ENCODE results near the gene BBS9. TPM values are rescaled to one million over a fixed set of nuclear protein-coding genes. Genes with fewer than 3 reads are reported as not detected.
A peak's percentile ranks its signal among the peaks of the same experiment; 100 is the strongest.
"Not testable (repeated sequence)": the region's sequence is repeated elsewhere in the genome, so short reads cannot be mapped to it uniquely, and the experiment has no call there.

The BBS9 gene
- total RNA-seq, 1 donor from 2014 or later: 33.0 TPM

DNA sequence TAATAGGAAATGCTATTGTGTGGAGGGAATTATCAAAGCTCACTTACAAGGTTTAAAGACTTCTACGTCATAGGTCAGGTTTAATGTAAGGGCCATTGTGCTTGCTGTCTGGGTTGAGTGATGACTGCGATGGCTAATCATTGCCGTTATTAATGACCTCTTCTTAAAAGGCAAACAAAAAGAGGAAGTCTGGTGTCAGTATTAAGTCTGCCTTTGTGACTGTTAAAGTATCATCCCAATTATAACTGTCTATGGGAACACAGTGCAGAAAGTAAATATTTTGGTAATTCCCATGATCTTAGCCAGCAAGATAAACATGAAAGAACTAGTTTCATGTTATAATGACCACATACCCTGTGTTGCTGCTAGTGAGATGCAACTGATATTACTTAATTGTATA, 382.4 kb downstream of the BBS9 start:
- Mint-ChIP-seq H3K27ac (ENCODE audit: unreplicated experiment) (no peak overlapping the region), H3K27me3 (ENCODE audit: unreplicated experiment) (no peaks in the 10 kb centered on the region), H3K9me3 (ENCODE audit: unreplicated experiment) (no peaks in the 10 kb centered on the region), H3K36me3 (ENCODE audit: low read depth, unreplicated experiment) (no peaks in the 10 kb centered on the region), H3K4me1 (ENCODE audit: unreplicated experiment) (peaks cover 21% of the 10 kb centered on the region), H3K4me3 (ENCODE audit: unreplicated experiment) (no peak overlapping the region)
- TF ChIP-seq, protein P1, sequence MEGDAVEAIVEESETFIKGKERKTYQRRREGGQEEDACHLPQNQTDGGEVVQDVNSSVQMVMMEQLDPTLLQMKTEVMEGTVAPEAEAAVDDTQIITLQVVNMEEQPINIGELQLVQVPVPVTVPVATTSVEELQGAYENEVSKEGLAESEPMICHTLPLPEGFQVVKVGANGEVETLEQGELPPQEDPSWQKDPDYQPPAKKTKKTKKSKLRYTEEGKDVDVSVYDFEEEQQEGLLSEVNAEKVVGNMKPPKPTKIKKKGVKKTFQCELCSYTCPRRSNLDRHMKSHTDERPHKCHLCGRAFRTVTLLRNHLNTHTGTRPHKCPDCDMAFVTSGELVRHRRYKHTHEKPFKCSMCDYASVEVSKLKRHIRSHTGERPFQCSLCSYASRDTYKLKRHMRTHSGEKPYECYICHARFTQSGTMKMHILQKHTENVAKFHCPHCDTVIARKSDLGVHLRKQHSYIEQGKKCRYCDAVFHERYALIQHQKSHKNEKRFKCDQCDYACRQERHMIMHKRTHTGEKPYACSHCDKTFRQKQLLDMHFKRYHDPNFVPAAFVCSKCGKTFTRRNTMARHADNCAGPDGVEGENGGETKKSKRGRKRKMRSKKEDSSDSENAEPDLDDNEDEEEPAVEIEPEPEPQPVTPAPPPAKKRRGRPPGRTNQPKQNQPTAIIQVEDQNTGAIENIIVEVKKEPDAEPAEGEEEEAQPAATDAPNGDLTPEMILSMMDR (IDR thresholded peaks at IDR 0.05; ENCODE audit: unreplicated experiment): no peak
- no peak for DNase-seq (ENCODE audit: low spot score)

GRCh38 chr7:33516568-33516967, 387.2 kb downstream of the BBS9 start:
- DNase-seq (ENCODE audit: low spot score): no peak
- no peaks in the 10 kb centered on the region for H3K36me3 Mint-ChIP-seq (ENCODE audit: low read depth, unreplicated experiment)
- H3K27ac Mint-ChIP-seq (ENCODE audit: unreplicated experiment): no peak overlapping the region
- peaks cover 7% of the 10 kb centered on the region for H3K4me1 Mint-ChIP-seq (ENCODE audit: unreplicated experiment)
- TF ChIP-seq, protein P1 (IDR thresholded peaks at IDR 0.05; ENCODE audit: unreplicated experiment): no peak
- H3K4me3 Mint-ChIP-seq (ENCODE audit: unreplicated experiment): no peak overlapping the region
- peaks cover 2% of the 10 kb centered on the region for H3K27me3 Mint-ChIP-seq (ENCODE audit: unreplicated experiment)
- H3K9me3 Mint-ChIP-seq (ENCODE audit: unreplicated experiment): no peaks in the 10 kb centered on the region

GRCh38 chr7:33517191-33517590, 387.8 kb downstream of the BBS9 start:
- H3K9me3 Mint-ChIP-seq (ENCODE audit: unreplicated experiment): no peaks in the 10 kb centered on the region
- peaks cover 4% of the 10 kb centered on the region for H3K4me1 Mint-ChIP-seq (ENCODE audit: unreplicated experiment)
- no peaks in the 10 kb centered on the region for H3K36me3 Mint-ChIP-seq (ENCODE audit: low read depth, unreplicated experiment)
- H3K27me3 Mint-ChIP-seq (ENCODE audit: unreplicated experiment): peaks cover 2% of the 10 kb centered on the region
- TF ChIP-seq, protein P1 (IDR thresholded peaks at IDR 0.05; ENCODE audit: unreplicated experiment): no peak
- no peak overlapping the region for H3K27ac Mint-ChIP-seq (ENCODE audit: unreplicated experiment)
- no peak overlapping the region for H3K4me3 Mint-ChIP-seq (ENCODE audit: unreplicated experiment)
- no peak for DNase-seq (ENCODE audit: low spot score)

DNA sequence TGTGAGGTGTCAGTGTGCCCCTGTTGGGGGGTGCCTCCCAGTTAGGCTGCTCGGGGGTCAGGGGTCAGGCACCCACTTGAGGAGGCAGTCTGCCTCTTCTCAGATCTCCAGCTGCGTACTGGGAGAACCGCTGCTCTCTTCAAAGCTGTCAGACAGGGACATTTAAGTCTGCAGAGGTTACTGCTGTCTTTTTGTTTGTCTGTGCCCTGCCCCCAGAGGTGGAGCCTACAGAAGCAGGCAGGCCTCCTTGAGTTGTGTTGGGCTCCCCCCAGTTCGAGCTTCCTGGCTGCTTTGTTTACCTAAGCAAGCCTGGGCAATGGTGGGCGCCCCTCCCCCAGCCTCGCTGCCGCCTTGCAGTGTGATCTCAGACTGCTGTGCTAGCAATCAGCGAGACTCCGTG, 397.6 kb downstream of the BBS9 start:
- not testable (repeated sequence) for DNase-seq (ENCODE audit: low spot score); H3K4me1 Mint-ChIP-seq (ENCODE audit: unreplicated experiment); H3K27me3 Mint-ChIP-seq (ENCODE audit: unreplicated experiment); H3K9me3 Mint-ChIP-seq (ENCODE audit: unreplicated experiment); H3K4me3 Mint-ChIP-seq (ENCODE audit: unreplicated experiment); H3K36me3 Mint-ChIP-seq (ENCODE audit: low read depth, unreplicated experiment)
- H3K27ac Mint-ChIP-seq (ENCODE audit: unreplicated experiment): peak overlapping the region; percentile 48

GRCh38 chr7:33527613-33528012, 398.2 kb downstream of the BBS9 start:
- H3K4me1 Mint-ChIP-seq (ENCODE audit: unreplicated experiment); H3K27me3 Mint-ChIP-seq (ENCODE audit: unreplicated experiment); H3K9me3 Mint-ChIP-seq (ENCODE audit: unreplicated experiment); H3K36me3 Mint-ChIP-seq (ENCODE audit: low read depth, unreplicated experiment); DNase-seq (ENCODE audit: low spot score): not testable (repeated sequence)
- Mint-ChIP-seq H3K4me3 (ENCODE audit: unreplicated experiment) (peak overlapping the region; percentile 77), H3K27ac (ENCODE audit: unreplicated experiment) (peak overlapping the region; percentile 48)

- TF ChIP-seq, protein P1 (IDR thresholded peaks at IDR 0.05; ENCODE audit: unreplicated experiment): no peak
- H3K27me3 Mint-ChIP-seq (ENCODE audit: unreplicated experiment): peaks cover 6% of the 10 kb centered on the region
- H3K4me1 Mint-ChIP-seq (ENCODE audit: unreplicated experiment): peaks cover 5% of the 10 kb centered on the region
These were observed 399.7 kb downstream of the BBS9 start for GRCh38 chr7:33529070-33529469.

More at GRCh38 chr7:33529070-33529469, 399.7 kb downstream of the BBS9 start:
- H3K36me3 Mint-ChIP-seq (ENCODE audit: low read depth, unreplicated experiment): peaks cover under 1% of the 10 kb centered on the region
- DNase-seq (ENCODE audit: low spot score): no peak
- no peak overlapping the region for H3K4me3 Mint-ChIP-seq (ENCODE audit: unreplicated experiment)
- H3K9me3 Mint-ChIP-seq (ENCODE audit: unreplicated experiment): no peaks in the 10 kb centered on the region
- H3K27ac Mint-ChIP-seq (ENCODE audit: unreplicated experiment): no peak overlapping the region

Measured in endothelial cell (in vitro differentiated cells).